GM23338 (cell line): ENCODE data around the gene MC3R.

Source experiments
- EZH2 ChIP-seq: fragments of 200-600 bp; sonication (generic); IDR thresholded peaks from one replicate; pipeline ENCODE4 v1.8.0; 2017; ENCODE audit warnings: antibody characterized with exemption, mild to moderate bottlenecking, low read depth; ENCODE audit not compliant: unreplicated experiment
- POLR2AphosphoS5 ChIP-seq: IDR thresholded peaks from 2 replicates; pipeline ENCODE4 v1.6.1; 2016; ENCODE audit warnings: antibody characterized with exemption, low read depth
- TF ChIP-seq, protein P1 (sequence below): IDR thresholded peaks from one replicate; pipeline ENCODE4 v1.6.1; 2018; ENCODE audit warnings: antibody characterized with exemption; ENCODE audit not compliant: unreplicated experiment
- TF ChIP-seq, protein P2 (sequence below), 2 experiments: fragments of 200-600 bp in 1 of 2; sonication (generic) in 1 of 2; conservative IDR thresholded peaks; 2 replicates each; pipeline versions ENCODE4 v1.5.1 to v1.6.1; 2016 to 2017; ENCODE audit warnings: antibody characterized with exemption in 2 of 2, low read depth in 2 of 2, mild to moderate bottlenecking in 2 of 2, moderate library complexity in 1 of 2

DNA sequence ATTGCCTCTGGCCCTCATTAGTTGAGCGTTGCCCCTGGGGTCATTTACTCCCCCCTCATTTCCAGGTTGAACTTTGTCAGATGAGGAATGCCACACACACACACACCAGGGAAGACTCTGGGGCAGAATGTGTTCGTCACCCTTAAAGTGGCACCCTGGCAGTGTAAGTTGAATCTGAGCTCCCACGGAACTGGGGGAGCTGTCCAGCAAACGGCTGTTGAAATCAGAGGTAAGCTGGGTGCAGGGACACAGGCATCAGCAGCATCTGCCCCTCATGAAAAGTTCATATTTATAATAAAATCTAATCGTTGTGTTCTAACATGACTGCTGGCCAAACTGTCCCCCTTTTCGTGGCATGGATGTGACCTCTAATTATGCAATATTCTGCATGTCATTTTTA, 4.3 kb upstream of the MC3R start:
- TF ChIP-seq, protein P1, sequence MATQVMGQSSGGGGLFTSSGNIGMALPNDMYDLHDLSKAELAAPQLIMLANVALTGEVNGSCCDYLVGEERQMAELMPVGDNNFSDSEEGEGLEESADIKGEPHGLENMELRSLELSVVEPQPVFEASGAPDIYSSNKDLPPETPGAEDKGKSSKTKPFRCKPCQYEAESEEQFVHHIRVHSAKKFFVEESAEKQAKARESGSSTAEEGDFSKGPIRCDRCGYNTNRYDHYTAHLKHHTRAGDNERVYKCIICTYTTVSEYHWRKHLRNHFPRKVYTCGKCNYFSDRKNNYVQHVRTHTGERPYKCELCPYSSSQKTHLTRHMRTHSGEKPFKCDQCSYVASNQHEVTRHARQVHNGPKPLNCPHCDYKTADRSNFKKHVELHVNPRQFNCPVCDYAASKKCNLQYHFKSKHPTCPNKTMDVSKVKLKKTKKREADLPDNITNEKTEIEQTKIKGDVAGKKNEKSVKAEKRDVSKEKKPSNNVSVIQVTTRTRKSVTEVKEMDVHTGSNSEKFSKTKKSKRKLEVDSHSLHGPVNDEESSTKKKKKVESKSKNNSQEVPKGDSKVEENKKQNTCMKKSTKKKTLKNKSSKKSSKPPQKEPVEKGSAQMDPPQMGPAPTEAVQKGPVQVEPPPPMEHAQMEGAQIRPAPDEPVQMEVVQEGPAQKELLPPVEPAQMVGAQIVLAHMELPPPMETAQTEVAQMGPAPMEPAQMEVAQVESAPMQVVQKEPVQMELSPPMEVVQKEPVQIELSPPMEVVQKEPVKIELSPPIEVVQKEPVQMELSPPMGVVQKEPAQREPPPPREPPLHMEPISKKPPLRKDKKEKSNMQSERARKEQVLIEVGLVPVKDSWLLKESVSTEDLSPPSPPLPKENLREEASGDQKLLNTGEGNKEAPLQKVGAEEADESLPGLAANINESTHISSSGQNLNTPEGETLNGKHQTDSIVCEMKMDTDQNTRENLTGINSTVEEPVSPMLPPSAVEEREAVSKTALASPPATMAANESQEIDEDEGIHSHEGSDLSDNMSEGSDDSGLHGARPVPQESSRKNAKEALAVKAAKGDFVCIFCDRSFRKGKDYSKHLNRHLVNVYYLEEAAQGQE = no peak
- TF ChIP-seq EZH2 (no peak), POLR2AphosphoS5 (no peak)
- TF ChIP-seq, protein P2, sequence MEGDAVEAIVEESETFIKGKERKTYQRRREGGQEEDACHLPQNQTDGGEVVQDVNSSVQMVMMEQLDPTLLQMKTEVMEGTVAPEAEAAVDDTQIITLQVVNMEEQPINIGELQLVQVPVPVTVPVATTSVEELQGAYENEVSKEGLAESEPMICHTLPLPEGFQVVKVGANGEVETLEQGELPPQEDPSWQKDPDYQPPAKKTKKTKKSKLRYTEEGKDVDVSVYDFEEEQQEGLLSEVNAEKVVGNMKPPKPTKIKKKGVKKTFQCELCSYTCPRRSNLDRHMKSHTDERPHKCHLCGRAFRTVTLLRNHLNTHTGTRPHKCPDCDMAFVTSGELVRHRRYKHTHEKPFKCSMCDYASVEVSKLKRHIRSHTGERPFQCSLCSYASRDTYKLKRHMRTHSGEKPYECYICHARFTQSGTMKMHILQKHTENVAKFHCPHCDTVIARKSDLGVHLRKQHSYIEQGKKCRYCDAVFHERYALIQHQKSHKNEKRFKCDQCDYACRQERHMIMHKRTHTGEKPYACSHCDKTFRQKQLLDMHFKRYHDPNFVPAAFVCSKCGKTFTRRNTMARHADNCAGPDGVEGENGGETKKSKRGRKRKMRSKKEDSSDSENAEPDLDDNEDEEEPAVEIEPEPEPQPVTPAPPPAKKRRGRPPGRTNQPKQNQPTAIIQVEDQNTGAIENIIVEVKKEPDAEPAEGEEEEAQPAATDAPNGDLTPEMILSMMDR (conservative IDR thresholded peaks at IDR 0.05; ENCODE audit: low read depth in 2 of 2) = no peak
